A673 (cell line): ENCODE data around the gene CIZ1.

Experiments
- EZH2 ChIP-seq: fragments of 200-600 bp; sonication (generic); IDR thresholded peaks from 2 replicates; pipeline ENCODE4 v1.6.1; 2017; ENCODE audit warnings: borderline replicate concordance, low read depth, mild to moderate bottlenecking, mixed read lengths, antibody characterized with exemption, low read length; ENCODE audit not compliant: poor library complexity, severe bottlenecking
- TF ChIP-seq, protein P1 (sequence below): fragments of 300-800, 200-600 bp; sonication (generic); conservative IDR thresholded peaks from 2 replicates; pipeline ENCODE4 v1.5.1; 2017; ENCODE audit warnings: low read depth, mild to moderate bottlenecking, antibody characterized with exemption, low read length, moderate library complexity, mixed read lengths

- TF ChIP-seq, protein P1, sequence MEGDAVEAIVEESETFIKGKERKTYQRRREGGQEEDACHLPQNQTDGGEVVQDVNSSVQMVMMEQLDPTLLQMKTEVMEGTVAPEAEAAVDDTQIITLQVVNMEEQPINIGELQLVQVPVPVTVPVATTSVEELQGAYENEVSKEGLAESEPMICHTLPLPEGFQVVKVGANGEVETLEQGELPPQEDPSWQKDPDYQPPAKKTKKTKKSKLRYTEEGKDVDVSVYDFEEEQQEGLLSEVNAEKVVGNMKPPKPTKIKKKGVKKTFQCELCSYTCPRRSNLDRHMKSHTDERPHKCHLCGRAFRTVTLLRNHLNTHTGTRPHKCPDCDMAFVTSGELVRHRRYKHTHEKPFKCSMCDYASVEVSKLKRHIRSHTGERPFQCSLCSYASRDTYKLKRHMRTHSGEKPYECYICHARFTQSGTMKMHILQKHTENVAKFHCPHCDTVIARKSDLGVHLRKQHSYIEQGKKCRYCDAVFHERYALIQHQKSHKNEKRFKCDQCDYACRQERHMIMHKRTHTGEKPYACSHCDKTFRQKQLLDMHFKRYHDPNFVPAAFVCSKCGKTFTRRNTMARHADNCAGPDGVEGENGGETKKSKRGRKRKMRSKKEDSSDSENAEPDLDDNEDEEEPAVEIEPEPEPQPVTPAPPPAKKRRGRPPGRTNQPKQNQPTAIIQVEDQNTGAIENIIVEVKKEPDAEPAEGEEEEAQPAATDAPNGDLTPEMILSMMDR: no peak
- no peak for TF ChIP-seq EZH2
Measured at GRCh38 chr9:128216781-128217553, 25.6 kb upstream of the CIZ1 start.
